ENCODE results near the gene VENTX. TPM values are rescaled to one million over a fixed set of nuclear protein-coding genes. Genes with fewer than 3 reads are reported as not detected.

Gene VENTX
- total RNA-seq, 1 donor: not detected

DNA sequence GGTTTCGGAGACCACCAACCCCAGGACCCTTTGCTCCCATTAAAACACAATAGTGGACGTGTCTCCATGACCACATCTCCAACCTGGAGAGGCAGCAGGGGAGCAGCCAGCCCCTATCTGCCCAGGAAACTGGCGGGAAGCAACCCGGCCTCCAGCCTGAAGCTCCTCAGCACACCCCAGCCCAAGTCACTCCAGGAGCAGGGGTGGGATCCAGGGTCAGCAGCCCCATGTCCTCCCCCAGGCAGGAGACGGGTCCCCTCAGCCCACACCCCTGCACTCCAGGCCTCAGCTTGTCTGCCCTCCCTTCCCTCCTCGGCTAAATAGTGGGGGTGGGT, 38.4 kb downstream of the VENTX start:
- H3K4me3 ChIP-seq (ENCODE audit: low read depth, low read length): no peak overlapping the region
- no peak for DNase-seq (ENCODE audit: low read depth)
- TF ChIP-seq, protein P1, sequence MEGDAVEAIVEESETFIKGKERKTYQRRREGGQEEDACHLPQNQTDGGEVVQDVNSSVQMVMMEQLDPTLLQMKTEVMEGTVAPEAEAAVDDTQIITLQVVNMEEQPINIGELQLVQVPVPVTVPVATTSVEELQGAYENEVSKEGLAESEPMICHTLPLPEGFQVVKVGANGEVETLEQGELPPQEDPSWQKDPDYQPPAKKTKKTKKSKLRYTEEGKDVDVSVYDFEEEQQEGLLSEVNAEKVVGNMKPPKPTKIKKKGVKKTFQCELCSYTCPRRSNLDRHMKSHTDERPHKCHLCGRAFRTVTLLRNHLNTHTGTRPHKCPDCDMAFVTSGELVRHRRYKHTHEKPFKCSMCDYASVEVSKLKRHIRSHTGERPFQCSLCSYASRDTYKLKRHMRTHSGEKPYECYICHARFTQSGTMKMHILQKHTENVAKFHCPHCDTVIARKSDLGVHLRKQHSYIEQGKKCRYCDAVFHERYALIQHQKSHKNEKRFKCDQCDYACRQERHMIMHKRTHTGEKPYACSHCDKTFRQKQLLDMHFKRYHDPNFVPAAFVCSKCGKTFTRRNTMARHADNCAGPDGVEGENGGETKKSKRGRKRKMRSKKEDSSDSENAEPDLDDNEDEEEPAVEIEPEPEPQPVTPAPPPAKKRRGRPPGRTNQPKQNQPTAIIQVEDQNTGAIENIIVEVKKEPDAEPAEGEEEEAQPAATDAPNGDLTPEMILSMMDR (IDR thresholded peaks at IDR 0.05; ENCODE audit: insufficient read depth, low read depth, low read length): no peak

DNA sequence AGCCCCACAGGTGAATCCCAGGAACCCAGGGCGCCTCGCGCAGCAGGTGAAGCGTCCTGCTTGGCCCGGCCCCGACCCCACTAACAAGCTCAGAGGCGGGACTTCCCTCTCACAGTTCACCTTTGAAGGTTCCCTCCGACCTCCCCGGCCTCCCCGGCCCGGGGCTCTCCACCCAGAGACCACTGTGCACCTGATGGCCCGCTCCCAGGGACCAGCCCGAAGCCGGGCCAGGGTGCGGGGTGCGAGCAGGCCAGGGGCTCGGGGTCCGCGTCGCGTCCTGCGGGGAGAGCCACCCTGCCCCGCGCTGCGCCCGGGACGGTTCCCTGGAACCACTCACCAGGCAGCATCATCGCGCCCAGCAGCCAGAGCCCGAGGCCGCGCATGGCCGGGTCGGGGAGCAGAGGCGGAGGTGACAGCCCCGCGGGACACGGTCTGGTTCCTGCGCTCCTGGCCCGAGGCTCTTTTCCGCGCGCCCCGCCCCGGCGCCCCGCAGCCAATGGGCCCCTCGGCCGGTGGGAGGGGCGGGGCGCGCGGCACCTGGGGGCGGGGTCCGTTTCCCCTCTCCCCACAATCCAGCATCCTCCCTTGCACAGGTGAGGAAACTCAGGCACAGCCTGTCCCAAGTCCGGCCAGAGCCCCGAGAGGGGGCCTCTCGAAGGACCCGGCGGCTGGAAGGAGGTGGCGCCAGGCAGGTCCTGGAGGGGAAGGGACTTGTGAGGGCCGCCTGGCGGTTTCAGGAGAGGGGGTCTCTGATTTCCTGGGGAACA, 39.0 kb downstream of the VENTX start, which contains the start of gene ADAM8:
Gene ADAM8 (minus strand): TSS at position 434 of the 767 bp plus-strand sequence. CDS start 51 bp downstream, at position 383.
- H3K4me3 ChIP-seq (ENCODE audit: low read depth, low read length): peak within 1 kb of the TSS; percentile 9
- DNase-seq (ENCODE audit: low read depth): no peak
- TF ChIP-seq, protein P1 (IDR thresholded peaks at IDR 0.05; ENCODE audit: insufficient read depth, low read depth, low read length): no peak

DNA sequence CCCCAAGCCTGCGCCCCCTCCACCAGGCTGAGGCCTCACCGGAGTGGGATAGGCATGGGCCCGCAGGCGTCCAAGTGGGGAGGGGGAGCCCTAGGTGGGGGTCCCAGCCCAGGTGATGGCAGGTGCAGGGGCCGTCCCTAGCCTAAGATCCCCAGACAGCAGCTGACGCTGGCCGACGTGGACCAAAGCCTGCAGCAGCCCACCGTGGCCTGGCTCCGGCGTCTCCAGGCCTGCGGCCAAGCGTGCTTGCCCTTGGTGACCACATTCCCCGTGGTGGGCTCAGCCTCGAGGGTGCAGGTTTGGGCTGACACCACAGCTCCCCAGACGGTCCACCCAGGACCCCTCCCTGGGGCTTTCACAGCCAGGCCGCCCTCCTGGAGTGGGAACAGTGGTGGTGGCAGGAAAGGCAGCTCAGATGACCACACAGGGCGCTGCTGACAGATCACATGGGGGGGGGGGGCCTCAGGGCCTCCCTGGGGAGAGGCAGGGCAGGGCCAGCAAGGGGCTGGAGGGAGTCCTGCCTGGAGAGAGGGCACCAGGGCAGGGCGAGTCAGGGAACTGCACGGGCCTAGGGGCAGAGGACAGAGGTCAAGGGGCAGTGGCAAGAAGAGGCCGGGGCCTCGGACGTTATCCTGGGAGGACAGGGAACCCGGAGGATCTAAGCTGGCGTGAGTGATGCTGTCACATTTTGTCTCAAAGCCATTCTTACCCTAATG, 39.8 kb downstream of the VENTX start:
- DNase-seq (ENCODE audit: low read depth): no peak
- no peak overlapping the region for H3K4me3 ChIP-seq (ENCODE audit: low read depth, low read length)
- TF ChIP-seq, protein P1 (IDR thresholded peaks at IDR 0.05; ENCODE audit: insufficient read depth, low read depth, low read length): no peak

DNA sequence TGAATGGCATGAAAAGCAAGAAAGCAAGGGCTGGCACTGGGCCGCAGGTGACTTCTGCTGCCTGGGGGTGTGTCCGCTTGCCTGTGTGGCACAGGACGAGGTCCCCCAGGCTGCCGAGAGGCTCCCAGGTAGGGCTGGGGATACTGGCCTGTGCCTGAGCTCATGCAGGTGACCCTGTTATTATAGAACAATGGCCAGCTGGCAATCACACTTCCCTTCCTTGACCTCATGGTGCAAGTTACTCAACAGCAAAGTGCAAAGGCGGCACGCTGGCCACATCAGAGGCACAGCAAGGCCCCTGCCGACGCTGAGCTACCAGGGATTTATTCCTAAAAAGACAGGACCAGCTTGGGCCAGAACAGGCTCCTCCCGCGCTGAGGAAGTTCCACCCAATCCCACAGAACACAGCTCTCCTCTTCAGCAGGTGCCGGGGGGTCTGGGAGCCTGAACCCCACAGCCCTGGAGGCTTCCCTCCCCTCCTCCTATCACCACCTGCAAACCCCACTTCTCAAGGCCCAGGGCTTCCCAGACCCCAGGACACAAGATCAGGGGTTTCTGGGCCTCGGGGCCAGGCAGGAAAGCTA, 40.4 kb downstream of the VENTX start:
- TF ChIP-seq, protein P1 (IDR thresholded peaks at IDR 0.05; ENCODE audit: insufficient read depth, low read depth, low read length): no peak
- H3K4me3 ChIP-seq (ENCODE audit: low read depth, low read length): no peak overlapping the region
- DNase-seq (ENCODE audit: low read depth): peak; percentile 12

DNA sequence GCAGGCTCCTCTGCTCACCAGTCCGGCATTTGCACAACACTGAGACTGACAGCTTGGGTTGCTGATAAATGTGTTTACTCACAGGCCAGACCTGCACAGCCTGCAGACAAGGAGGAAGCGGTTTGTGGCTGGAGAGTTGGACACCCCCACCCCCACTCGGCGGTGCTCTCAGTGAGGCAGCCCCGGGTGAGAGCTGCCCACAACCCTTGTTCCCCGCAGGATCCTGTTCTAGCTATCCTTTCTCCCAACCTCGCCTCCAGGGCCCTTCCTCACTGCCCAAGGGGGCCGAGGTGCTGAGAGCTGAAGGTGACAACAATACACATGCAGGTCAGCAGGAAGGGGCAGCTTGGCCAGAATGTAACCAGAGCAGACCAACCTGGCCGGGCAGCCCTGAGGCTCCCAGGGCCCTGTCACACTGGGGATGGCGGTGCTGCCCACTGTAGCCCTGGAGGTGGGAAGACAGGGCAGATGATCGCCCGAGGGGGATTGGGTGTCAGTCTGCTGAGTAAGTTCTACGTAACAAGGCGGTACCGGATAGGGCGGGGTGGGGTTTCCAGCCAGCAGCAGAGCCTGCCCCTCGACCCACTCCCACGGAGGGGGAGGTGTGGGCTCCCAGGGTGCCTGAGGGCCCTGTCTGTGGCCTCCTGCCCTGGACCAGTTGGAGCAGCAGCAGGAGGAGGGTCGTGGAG, 41.1 kb downstream of the VENTX start:
- TF ChIP-seq, protein P1 (IDR thresholded peaks at IDR 0.05; ENCODE audit: insufficient read depth, low read depth, low read length): no peak
- DNase-seq (ENCODE audit: low read depth): peak; percentile 77
- H3K4me3 ChIP-seq (ENCODE audit: low read depth, low read length): no peak overlapping the region

DNA sequence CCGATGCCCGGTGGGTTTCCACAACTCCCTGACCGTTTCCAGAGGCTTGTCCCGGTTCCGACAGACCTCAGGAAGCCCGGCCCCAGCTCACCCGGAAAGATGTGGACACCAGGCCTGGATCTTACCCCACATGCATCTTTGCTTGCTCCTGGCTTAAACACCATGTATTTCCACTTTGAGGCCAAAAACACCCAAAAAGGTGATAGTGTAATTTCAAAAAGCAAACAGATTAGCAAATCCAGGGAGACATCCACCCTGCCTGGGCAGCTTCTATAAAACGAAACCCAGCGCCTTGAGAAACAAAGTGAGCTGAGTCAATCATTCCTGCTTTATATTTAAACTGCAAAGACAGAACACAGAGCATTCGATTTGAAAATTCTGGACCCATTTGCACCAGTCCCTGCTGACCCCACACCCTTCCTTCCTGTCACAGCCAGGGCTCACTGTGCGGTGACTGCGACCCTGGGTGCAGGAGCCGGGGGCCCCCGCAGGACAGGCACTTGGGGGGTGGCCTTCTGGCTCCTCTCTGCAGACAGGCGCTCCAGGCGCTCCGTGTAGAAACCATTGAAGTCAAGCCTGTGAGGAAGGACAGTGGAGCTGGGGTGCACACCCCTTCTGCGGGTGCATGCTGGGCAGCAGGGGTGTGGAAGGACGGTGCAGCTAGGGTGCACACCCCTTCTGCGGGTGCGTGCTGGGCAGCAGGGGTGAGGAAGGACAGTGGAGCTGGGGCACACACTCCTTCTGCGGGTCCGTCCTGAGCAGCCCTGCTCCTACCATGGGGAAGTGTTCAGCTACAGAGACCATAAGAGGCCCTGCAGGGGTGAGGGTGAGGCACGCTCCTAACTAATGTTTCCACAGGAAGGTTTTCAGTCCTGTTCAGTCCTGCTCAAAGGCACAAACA, 41.9 kb downstream of the VENTX start:
- no peak for DNase-seq (ENCODE audit: low read depth)
- TF ChIP-seq, protein P1 (IDR thresholded peaks at IDR 0.05; ENCODE audit: insufficient read depth, low read depth, low read length): no peak
- no peak overlapping the region for H3K4me3 ChIP-seq (ENCODE audit: low read depth, low read length)

Data from fibroblast of villous mesenchyme (primary cell).